GM12865 (cell line): ENCODE results near the gene C1orf21.

Experiments used
- DNase-seq: peaks from one replicate; pipeline ENCODE4 v3.0.0; 2010; ENCODE audit warnings: low read depth
- H3K4me3 ChIP-seq: 2 replicates; pipeline ENCODE4 v1.5.1; 2011; ENCODE audit warnings: mild to moderate bottlenecking, low read depth, low read length, control low read depth
- CTCF ChIP-seq: IDR thresholded peaks from 2 replicates; pipeline ENCODE4 v1.5.1; 2011; ENCODE audit warnings: low read length, control low read depth, low read depth, inconsistent platforms; ENCODE audit not compliant: insufficient read depth; ENCODE audit errors: missing control alignments

The C1orf21 gene

GRCh38 chr1:184425449-184426277 lies 38.8 kb downstream of the C1orf21 start:
- no peak overlapping the region for H3K4me3 ChIP-seq
- no peak for DNase-seq
- TF ChIP-seq CTCF, result no peak

GRCh38 chr1:184426278-184426674 lies 39.4 kb downstream of the C1orf21 start:
- TF ChIP-seq CTCF, result no peak
- DNase-seq, result no peak
- H3K4me3 ChIP-seq, result no peak overlapping the region

GRCh38 chr1:184427722-184428121 lies 40.9 kb downstream of the C1orf21 start:
- no peak for DNase-seq
- no peak for TF ChIP-seq CTCF
- no peak overlapping the region for H3K4me3 ChIP-seq

- no peak for TF ChIP-seq CTCF
- no peak overlapping the region for H3K4me3 ChIP-seq
- no peak for DNase-seq
These were observed 41.8 kb downstream of the C1orf21 start for GRCh38 chr1:184428604-184429003.

GRCh38 chr1:184429335-184429734 lies 42.5 kb downstream of the C1orf21 start:
- TF ChIP-seq CTCF, result no peak
- no peak for DNase-seq
- H3K4me3 ChIP-seq, result no peak overlapping the region

- TF ChIP-seq CTCF, result no peak
- no peak overlapping the region for H3K4me3 ChIP-seq
- DNase-seq, result no peak
These were observed 47.2 kb downstream of the C1orf21 start for GRCh38 chr1:184433956-184434502.
